ENCODE data around the gene RGL3.
A peak's percentile ranks its signal among the peaks of the same experiment; 100 is the strongest.

The RGL3 gene

GRCh38 chr19:11448410-11448809 is 29.3 kb upstream of the RGL3 start:
- H3K4me3 ChIP-seq (ENCODE audit: insufficient read length, low read depth), result no peak overlapping the region
- H3K9ac ChIP-seq (ENCODE audit: insufficient read length, low read depth), result peak overlapping the region; percentile 42
- no peak for TF ChIP-seq SUZ12 (IDR thresholded peaks at IDR 0.05; ENCODE audit: extremely low read depth, insufficient read depth, insufficient read length)
- no peak for DNase-seq (ENCODE audit: low read depth, low spot score)
- no peaks in the 10 kb centered on the region for H3K9me3 ChIP-seq (ENCODE audit: insufficient read depth, low read length)
- peaks cover 19% of the 10 kb centered on the region for H3K4me1 ChIP-seq (ENCODE audit: insufficient read depth, insufficient read length)
- H3K27me3 ChIP-seq (ENCODE audit: insufficient read depth, insufficient read length), result no peaks in the 10 kb centered on the region
- H3K36me3 ChIP-seq (ENCODE audit: insufficient read depth, insufficient read length, low read length), result peaks cover 74% of the 10 kb centered on the region

- peaks cover 76% of the 10 kb centered on the region for H3K36me3 ChIP-seq (ENCODE audit: insufficient read depth, insufficient read length, low read length)
- TF ChIP-seq ZNF274 (IDR thresholded peaks at IDR 0.05; ENCODE audit: low read depth, low read length), result no peak
- no peak overlapping the region for H3K4me3 ChIP-seq (ENCODE audit: insufficient read length, low read depth)
Measured at GRCh38 chr19:11447347-11448262, 28.5 kb upstream of the RGL3 start.

GRCh38 chr19:11446652-11447301 is 27.7 kb upstream of the RGL3 start:
- TF ChIP-seq YY1 (IDR thresholded peaks at IDR 0.05; ENCODE audit: insufficient read depth, insufficient read length), result no peak
- no peak for TF ChIP-seq ZNF274 (IDR thresholded peaks at IDR 0.05; ENCODE audit: low read depth, low read length)
- TF ChIP-seq SUZ12 (IDR thresholded peaks at IDR 0.05; ENCODE audit: extremely low read depth, insufficient read depth, insufficient read length), result no peak
- H3K9me3 ChIP-seq (ENCODE audit: insufficient read depth, low read length), result no peaks in the 10 kb centered on the region
- no peaks in the 10 kb centered on the region for H3K27me3 ChIP-seq (ENCODE audit: insufficient read depth, insufficient read length)
- H3K4me3 ChIP-seq (ENCODE audit: insufficient read length, low read depth), result no peak overlapping the region
- H3K36me3 ChIP-seq (ENCODE audit: insufficient read depth, insufficient read length, low read length), result peaks cover 84% of the 10 kb centered on the region
- no peak overlapping the region for H3K9ac ChIP-seq (ENCODE audit: insufficient read length, low read depth)
- H3K4me1 ChIP-seq (ENCODE audit: insufficient read depth, insufficient read length), result peaks cover 14% of the 10 kb centered on the region
- no peak for DNase-seq (ENCODE audit: low read depth, low spot score)

More at GRCh38 chr19:11447347-11448262, 28.5 kb upstream of the RGL3 start:
- no peaks in the 10 kb centered on the region for H3K9me3 ChIP-seq (ENCODE audit: insufficient read depth, low read length)
- H3K4me1 ChIP-seq (ENCODE audit: insufficient read depth, insufficient read length), result peaks cover 14% of the 10 kb centered on the region
- H3K9ac ChIP-seq (ENCODE audit: insufficient read length, low read depth), result no peak overlapping the region
- no peaks in the 10 kb centered on the region for H3K27me3 ChIP-seq (ENCODE audit: insufficient read depth, insufficient read length)
- no peak for DNase-seq (ENCODE audit: low read depth, low spot score)

GRCh38 chr19:11446271-11446651 is 27.1 kb upstream of the RGL3 start:
- Histone ChIP-seq H3K9ac (ENCODE audit: insufficient read length, low read depth) (peak overlapping the region; percentile 10), H3K4me3 (ENCODE audit: insufficient read length, low read depth) (no peak overlapping the region), H3K36me3 (ENCODE audit: insufficient read depth, insufficient read length, low read length) (peaks cover 89% of the 10 kb centered on the region), H3K27me3 (ENCODE audit: insufficient read depth, insufficient read length) (no peaks in the 10 kb centered on the region), H3K9me3 (ENCODE audit: insufficient read depth, low read length) (no peaks in the 10 kb centered on the region), H3K4me1 (ENCODE audit: insufficient read depth, insufficient read length) (peaks cover 17% of the 10 kb centered on the region)
- no peak for TF ChIP-seq ZNF274 (IDR thresholded peaks at IDR 0.05; ENCODE audit: low read depth, low read length)
- TF ChIP-seq YY1 (IDR thresholded peaks at IDR 0.05; ENCODE audit: insufficient read depth, insufficient read length), result no peak
- TF ChIP-seq SUZ12 (IDR thresholded peaks at IDR 0.05; ENCODE audit: extremely low read depth, insufficient read depth, insufficient read length), result no peak
- DNase-seq (ENCODE audit: low read depth, low spot score), result no peak

- Histone ChIP-seq H3K27me3 (ENCODE audit: insufficient read depth, insufficient read length) (no peaks in the 10 kb centered on the region), H3K9ac (ENCODE audit: insufficient read length, low read depth) (peak overlapping the region; percentile 21), H3K4me3 (ENCODE audit: insufficient read length, low read depth) (no peak overlapping the region), H3K9me3 (ENCODE audit: insufficient read depth, low read length) (no peaks in the 10 kb centered on the region), H3K36me3 (ENCODE audit: insufficient read depth, insufficient read length, low read length) (peaks cover 91% of the 10 kb centered on the region), H3K4me1 (ENCODE audit: insufficient read depth, insufficient read length) (peaks cover 13% of the 10 kb centered on the region)
- TF ChIP-seq SUZ12 (IDR thresholded peaks at IDR 0.05; ENCODE audit: extremely low read depth, insufficient read depth, insufficient read length) (no peak), ZNF274 (IDR thresholded peaks at IDR 0.05; ENCODE audit: low read depth, low read length) (no peak), YY1 (IDR thresholded peaks at IDR 0.05; ENCODE audit: insufficient read depth, insufficient read length) (no peak)
- no peak for DNase-seq (ENCODE audit: low read depth, low spot score)
Measured at GRCh38 chr19:11445141-11445540, 26.0 kb upstream of the RGL3 start.

- TF ChIP-seq SUZ12 (IDR thresholded peaks at IDR 0.05; ENCODE audit: extremely low read depth, insufficient read depth, insufficient read length) (no peak), ZNF274 (IDR thresholded peaks at IDR 0.05; ENCODE audit: low read depth, low read length) (no peak), YY1 (IDR thresholded peaks at IDR 0.05; ENCODE audit: insufficient read depth, insufficient read length) (no peak)
- Histone ChIP-seq H3K9ac (ENCODE audit: insufficient read length, low read depth) (no peak overlapping the region), H3K9me3 (ENCODE audit: insufficient read depth, low read length) (no peaks in the 10 kb centered on the region), H3K4me3 (ENCODE audit: insufficient read length, low read depth) (no peak overlapping the region), H3K4me1 (ENCODE audit: insufficient read depth, insufficient read length) (peaks cover 12% of the 10 kb centered on the region), H3K27me3 (ENCODE audit: insufficient read depth, insufficient read length) (no peaks in the 10 kb centered on the region), H3K36me3 (ENCODE audit: insufficient read depth, insufficient read length, low read length) (peaks cover 87% of the 10 kb centered on the region)
- DNase-seq (ENCODE audit: low read depth, low spot score), result no peak
Measured at GRCh38 chr19:11444059-11444458, 24.9 kb upstream of the RGL3 start.

GRCh38 chr19:11437955-11438354 is 18.8 kb upstream of the RGL3 start:
- Histone ChIP-seq H3K36me3 (ENCODE audit: insufficient read depth, insufficient read length, low read length) (peaks cover 60% of the 10 kb centered on the region), H3K9me3 (ENCODE audit: insufficient read depth, low read length) (no peaks in the 10 kb centered on the region), H3K9ac (ENCODE audit: insufficient read length, low read depth) (peak overlapping the region; percentile 52), H3K4me1 (ENCODE audit: insufficient read depth, insufficient read length) (peaks cover 16% of the 10 kb centered on the region), H3K4me3 (ENCODE audit: insufficient read length, low read depth) (no peak overlapping the region), H3K27me3 (ENCODE audit: insufficient read depth, insufficient read length) (no peaks in the 10 kb centered on the region)
- no peak for DNase-seq (ENCODE audit: low read depth, low spot score)
- no peak for TF ChIP-seq ZNF274 (IDR thresholded peaks at IDR 0.05; ENCODE audit: low read depth, low read length)
- no peak for TF ChIP-seq SUZ12 (IDR thresholded peaks at IDR 0.05; ENCODE audit: extremely low read depth, insufficient read depth, insufficient read length)
- no peak for TF ChIP-seq YY1 (IDR thresholded peaks at IDR 0.05; ENCODE audit: insufficient read depth, insufficient read length)

Measured in NT2/D1 (cell line).